ENCODE results near the gene ROPN1B.

The ROPN1B gene

DNA sequence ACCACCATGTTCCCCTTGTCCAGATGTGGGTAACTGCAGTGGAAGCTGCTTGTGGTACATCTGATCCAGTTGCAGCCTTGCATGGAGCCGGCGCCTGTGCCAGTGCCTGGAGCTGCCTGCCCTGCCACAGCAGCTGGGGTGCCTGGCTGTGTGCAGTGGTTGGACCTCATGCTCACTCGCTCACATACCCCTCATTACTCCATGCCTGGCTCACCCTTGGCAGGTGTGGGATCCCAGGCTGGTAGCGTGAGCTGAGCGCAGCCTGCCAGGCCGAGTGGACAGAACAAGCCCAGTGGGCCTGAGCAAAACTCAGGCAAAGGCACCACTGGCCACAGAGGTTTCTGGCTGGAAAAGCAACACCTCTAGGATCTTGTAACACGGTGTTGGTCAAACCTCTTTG lies 35.7 kb downstream of the ROPN1B start:
- DNase-seq (ENCODE audit: low read depth): no peak

- no peak for DNase-seq (ENCODE audit: low read depth)
Observed at GRCh38 chr3:126005951-126006350, 37.0 kb downstream of the ROPN1B start.

DNA sequence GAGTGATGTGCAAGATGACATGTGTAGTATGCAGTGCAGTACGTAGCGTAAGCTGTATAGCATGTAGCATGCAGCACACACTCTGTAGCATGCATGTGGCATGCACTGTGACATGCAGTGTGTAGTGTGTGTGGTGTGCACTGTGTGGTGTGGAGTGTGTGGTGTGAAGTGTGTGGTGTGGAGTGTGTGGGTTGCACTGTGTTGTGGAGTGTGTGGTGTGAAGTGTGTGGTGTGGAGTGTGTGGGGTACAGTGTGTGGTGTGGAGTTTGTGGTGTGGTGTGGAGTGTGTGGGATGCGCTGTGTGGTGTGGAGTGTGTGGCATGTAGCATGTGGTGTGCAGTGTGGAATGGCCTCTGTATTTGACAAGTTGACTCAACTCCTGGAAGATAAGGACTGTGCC lies 39.2 kb downstream of the ROPN1B start:
- DNase-seq (ENCODE audit: low read depth): no peak

DNA sequence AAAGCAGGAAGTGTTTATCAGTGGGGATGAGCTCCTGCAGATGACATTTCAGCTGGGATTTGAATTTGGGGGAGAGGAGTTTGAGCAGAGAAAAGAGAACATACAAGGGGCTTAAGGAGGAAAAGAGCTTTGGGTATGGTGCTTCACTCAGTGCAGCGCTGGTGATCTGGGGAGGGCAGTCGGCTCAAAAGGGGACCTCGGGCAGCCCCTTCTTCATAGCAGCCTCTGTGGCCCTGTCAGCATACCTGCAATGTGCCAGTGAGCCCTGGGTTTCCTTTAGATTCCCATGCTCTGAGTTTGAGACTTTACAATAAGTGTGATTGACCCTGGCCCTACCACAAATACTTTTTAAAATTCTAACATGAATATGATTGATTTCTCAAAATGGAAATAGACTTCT lies 40.2 kb downstream of the ROPN1B start:
- no peak for DNase-seq (ENCODE audit: low read depth)

DNA sequence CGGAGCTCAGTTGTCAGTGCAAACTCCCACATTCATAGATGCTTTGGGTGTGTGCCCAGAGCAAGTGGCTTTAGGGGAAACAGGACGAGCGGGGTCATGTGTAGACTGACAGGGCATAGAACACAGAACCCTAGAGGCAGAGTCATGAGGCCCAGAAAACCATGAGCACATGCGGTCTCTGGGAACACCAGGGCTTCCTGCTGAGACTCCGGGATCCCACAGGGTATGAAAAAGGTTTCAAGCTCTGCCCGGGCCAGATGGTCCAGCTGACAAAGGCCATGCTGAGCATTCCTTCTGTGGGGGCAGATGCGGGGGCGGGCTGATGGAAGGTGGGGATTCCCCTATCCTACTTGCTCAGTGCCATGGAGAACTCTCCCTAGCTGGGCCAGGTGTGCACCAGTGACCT lies 44.8 kb downstream of the ROPN1B start:
- no peak for DNase-seq (ENCODE audit: low read depth)

DNA sequence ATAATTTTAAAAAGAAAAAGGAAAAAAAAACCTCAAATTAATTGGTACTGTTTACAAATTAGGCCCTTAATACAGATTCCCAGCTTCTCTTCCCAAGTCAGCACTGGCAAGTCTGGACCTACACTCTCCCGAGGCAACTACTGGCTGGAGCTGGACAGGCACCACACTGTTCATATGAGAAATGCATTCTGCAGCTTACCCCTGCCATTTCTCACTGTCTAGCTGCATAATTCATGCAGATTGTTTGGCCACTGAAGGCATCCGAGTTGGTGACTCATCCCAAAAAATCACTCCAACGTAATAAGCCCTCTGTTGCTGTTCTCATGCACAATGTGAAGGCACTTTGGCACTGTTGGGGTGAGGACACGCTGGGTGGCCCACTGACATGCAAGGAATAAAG lies 45.3 kb downstream of the ROPN1B start:
- no peak for DNase-seq (ENCODE audit: low read depth)

- no peak for DNase-seq (ENCODE audit: low read depth)
Observed at GRCh38 chr3:126015075-126015474, 46.1 kb downstream of the ROPN1B start.

GRCh38 chr3:126016616-126017015 lies 47.6 kb downstream of the ROPN1B start:
- DNase-seq (ENCODE audit: low read depth): no peak

DNA sequence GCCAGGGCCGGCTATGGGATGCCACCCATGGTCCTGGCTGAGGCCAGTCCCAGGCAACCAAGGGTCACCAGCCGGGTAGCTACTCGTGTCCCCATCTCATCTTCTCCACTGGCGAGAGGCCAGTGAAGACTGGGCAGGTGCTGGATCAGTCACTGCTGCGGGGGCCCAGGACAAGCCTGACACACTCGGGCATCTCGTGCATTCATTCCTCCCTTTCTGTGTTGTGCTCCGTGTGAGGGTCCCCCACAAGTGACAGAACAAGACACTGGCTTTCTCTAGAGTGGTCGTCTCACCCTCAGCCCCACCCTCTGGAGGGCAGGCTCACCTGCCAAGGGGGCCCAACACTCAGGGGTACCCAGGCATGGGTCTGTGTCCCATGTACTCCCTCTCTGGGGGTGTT lies 48.4 kb downstream of the ROPN1B start:
- DNase-seq (ENCODE audit: low read depth): no peak

GRCh38 chr3:126018545-126018944 lies 49.6 kb downstream of the ROPN1B start:
- DNase-seq (ENCODE audit: low read depth): no peak

DNA sequence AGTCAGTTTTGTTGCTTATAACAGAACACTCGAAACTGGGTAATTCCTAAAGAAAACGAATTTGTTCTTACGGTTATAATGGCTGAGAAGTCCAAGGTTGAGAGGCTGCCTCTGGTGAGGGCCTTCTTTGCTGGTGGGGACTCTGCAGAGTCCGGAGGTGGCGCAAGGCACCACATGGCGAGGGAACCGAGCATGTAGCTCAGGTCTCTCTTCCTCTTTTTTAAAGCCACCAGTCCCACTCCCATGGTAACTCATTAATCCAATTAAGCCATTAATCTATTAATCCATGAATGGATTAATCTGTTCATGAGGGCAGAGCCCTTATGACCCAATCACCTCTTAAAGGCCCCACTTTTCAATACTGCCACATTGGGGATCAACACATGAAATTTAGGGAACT lies 50.0 kb downstream of the ROPN1B start:
- DNase-seq (ENCODE audit: low read depth): no peak

DNA sequence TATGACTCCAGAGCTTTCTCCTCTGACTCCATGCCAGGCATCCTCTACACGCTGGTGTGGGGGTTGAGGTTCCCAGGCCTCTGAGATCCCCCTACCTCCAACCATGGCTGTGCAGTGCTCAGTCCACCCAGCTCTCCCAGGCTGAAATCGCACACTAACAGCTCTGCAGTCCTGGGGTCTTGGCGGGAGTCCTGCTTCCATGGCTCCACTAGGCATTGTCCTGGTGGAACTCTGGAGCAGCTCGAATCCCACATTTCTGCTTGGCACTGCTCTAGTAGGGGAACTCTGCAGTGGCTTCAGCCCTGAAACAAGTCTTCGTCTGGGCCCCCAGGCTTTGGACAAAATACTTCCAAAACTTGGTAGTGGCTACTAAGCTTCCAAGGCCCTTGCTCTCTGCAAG lies 50.7 kb downstream of the ROPN1B start:
- DNase-seq (ENCODE audit: low read depth): no peak

GRCh38 chr3:126021224-126021623 lies 52.2 kb downstream of the ROPN1B start:
- DNase-seq (ENCODE audit: low read depth): no peak

DNA sequence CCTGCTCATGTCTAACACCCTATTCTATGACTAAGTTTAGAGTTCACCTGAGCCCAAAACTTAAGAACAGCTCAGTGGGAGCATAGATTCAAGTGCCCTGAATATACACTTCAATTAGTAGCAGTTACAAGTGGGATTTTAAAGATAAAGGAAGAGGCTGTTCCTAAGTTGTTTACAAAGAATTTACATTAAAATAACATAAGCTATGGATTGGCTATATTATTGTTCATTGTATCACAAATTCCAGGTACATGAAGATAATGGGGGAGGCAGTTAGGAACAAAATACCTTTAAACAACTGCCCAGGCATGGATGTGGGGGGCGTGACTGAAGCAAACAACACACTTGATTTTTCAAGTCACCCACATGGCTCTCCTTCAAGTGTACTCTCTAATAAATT lies 52.7 kb downstream of the ROPN1B start:
- no peak for DNase-seq (ENCODE audit: low read depth)

DNA sequence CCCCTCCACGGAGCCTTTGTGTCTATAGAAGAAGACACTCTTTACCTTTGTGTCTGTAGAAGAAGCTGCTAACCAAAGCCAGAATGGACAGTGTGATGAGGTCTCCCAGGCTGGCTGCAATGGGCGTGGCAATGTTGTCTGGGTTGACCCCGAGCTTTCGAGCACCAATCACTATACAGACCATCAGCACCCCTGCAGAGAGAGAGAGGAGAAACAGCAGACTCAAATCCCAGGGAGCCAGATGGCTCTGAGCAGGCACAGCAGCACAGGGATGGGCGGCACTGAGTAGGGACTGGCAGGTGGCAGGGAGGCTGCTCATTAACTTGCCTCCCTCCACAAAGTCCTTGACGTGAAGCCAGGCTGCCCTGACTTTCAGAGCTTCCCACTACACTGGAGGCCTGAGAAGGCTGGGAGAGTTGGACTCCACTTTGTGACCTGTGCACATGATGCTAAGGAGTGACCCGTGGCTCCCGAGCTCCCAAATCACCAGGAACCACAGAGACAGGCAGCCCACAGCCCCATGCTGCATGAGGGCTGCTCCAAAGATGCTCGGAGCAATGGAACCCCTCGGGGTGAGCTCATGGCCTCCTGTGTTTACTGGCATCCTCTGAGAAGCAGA lies 53.9 kb downstream of the ROPN1B start:
- no peak for DNase-seq (ENCODE audit: low read depth)

DNA sequence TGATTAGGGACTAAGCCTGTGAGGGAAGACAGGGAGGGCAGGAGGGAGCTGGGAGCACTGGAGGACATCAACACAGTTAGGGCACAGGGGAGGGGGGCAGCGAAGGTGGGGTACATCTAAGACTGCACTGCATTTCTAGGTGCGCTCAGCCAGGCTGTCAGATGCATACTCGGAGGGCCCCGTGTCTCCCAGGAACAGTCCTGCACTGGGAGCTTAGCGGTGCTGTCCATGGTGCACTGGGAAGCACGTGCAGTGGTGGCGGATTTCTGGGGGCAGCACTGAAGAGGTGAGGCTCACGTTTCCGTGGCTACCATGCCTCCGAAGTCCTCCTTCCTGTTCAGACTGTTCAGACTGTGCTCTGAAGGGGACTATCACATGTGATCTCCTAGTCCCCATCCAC lies 54.4 kb downstream of the ROPN1B start:
- no peak for DNase-seq (ENCODE audit: low read depth)

GRCh38 chr3:126024049-126024854 lies 55.3 kb downstream of the ROPN1B start:
- no peak for DNase-seq (ENCODE audit: low read depth)

- no peak for DNase-seq (ENCODE audit: low read depth)
Observed at GRCh38 chr3:126025116-126025729, 56.2 kb downstream of the ROPN1B start.

DNA sequence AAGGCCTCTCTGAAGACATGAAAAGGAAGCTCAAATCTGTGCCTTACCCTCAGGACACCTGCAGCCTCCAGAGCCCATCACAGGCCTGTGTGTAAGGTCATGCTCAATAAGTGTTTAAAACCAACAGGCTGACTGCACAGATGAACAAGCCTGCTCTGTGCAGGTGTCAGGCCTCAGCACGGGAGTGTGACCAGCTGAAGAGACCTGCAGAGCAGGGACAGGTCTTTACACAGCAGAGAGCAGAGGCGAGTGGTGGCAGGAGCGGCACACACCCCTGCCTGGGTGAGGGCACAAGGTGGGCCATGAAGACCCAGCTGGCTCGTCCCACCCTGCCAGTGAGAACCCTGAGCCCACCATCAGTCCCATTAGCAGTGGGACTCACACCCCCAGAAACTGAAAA lies 56.9 kb downstream of the ROPN1B start:
- no peak for DNase-seq (ENCODE audit: low read depth)

DNA sequence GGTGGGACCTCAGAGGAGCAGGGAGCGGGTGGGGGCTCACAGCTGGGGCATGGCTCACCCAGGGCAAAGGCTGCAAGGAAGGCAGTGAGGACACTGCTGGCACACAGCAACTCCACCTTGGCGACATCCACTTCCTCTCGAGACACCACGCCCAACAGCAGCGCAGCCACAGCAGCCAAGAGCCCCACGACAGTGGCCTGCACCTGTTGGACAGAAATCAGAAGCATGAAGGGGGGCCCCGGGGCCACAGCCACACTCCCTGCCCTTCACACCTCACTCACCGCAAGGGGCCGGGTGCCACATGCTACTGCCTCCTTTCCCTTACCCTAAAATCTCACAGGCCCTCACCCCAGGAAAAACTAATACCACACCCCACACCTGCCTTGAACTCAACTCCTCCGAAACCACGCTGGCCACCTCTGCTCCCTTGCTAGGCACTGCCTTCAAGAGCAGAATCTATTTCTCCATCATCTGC lies 57.3 kb downstream of the ROPN1B start:
- no peak for DNase-seq (ENCODE audit: low read depth)

DNA sequence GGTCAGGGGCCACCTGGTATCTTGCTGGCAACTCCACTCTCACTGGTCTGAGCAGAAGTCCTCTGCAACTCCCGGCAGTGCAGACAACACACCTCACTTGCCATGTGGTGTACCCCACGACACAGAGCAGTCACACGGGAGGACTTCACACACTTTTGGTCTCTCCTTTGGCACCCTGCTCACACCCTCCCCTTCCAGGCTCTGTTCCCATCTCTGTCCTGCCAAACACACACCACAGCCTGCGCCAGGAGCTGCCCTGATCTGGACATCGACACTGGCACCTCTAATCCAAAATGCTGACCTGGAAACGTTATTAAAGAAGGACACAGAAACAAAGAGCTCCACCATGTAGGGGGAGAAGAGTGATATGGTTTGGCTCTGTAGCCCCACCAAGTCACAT lies 57.8 kb downstream of the ROPN1B start:
- DNase-seq (ENCODE audit: low read depth): no peak

- no peak for DNase-seq (ENCODE audit: low read depth)
Observed at GRCh38 chr3:126028096-126028495, 59.1 kb downstream of the ROPN1B start.

DNA sequence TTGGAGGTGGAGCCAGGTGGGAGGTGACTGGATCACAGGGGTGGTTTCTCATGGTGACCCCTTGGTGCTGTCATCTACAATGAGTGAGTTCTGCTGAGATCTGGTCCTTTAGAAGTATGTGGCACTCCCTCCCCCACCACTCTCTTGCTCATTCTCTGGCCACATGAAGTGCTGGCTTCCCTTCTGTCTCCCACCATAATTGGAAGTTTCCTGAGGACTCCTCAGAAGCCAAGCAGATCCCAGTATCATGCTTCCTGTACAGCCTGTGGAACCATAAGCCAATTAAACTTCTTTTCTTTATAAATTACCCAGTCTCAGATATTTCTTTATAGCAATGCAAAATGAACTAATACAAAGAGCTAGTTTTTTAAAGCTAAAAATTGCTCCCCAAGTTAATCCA lies 60.3 kb downstream of the ROPN1B start:
- DNase-seq (ENCODE audit: low read depth): no peak
